GM12892 (cell line): ENCODE results near the gene MAN1A1.

Source experiments
- POLR2A ChIP-seq: IDR thresholded peaks from 2 replicates; pipeline ENCODE4 v1.6.1; 2011; ENCODE audit warnings: low read depth, low read length, control low read depth
- POLR2AphosphoS5 ChIP-seq: IDR thresholded peaks from 2 replicates; pipeline ENCODE4 v1.6.1; 2011; ENCODE audit warnings: low read depth, low read length, control low read depth

GRCh38 chr6:119133400-119133799 lies 216.2 kb downstream of the MAN1A1 start:
- TF ChIP-seq POLR2A (no peak), POLR2AphosphoS5 (no peak)
